Liver (tissue), 9 donors: Measurements from ENCODE around the gene VEGFB. TPM values are rescaled to one million over a fixed set of nuclear protein-coding genes. Genes with fewer than 3 reads are reported as not detected.
A peak's percentile ranks its signal among the peaks of the same experiment; 100 is the strongest.

Experiments used
- DNase-seq: peaks from one replicate; pipeline ENCODE4 v3.0.0-alpha.2; 2017; ENCODE audit warnings: low spot score
- H3K27ac ChIP-seq, 2 donors: one replicate each; pipeline ENCODE4 v1.7.0; 2013; ENCODE audit warnings: inconsistent platforms in 2 of 2, low read length in 2 of 2, control low read depth in 1 of 2, low read depth in 1 of 2, mild to moderate bottlenecking in 1 of 2
- H3K27me3 ChIP-seq, 4 donors: one replicate each; pipeline versions ENCODE4 v1.6.1 to v1.7.0; 2013; ENCODE audit warnings: low read length in 3 of 4, inconsistent platforms in 1 of 4, mild to moderate bottlenecking in 1 of 4, moderate library complexity in 1 of 4; ENCODE audit not compliant: control insufficient read depth in 4 of 4, insufficient read depth in 4 of 4
- H3K36me3 ChIP-seq, 4 donors: one replicate each; pipeline versions ENCODE4 v1.6.1 to v1.7.0; 2013; ENCODE audit warnings: low read length in 3 of 4, mild to moderate bottlenecking in 3 of 4, low read depth in 1 of 4, moderate library complexity in 1 of 4; ENCODE audit not compliant: control insufficient read depth in 4 of 4, insufficient read depth in 3 of 4
- H3K4me1 ChIP-seq, 4 donors: one replicate each; pipeline versions ENCODE4 v1.6.1 to v1.7.0; 2013; ENCODE audit warnings: low read length in 3 of 4, mild to moderate bottlenecking in 3 of 4, moderate library complexity in 1 of 4; ENCODE audit not compliant: control insufficient read depth in 4 of 4, insufficient read depth in 4 of 4
- H3K4me3 ChIP-seq, 3 donors: one replicate each; pipeline versions ENCODE4 v1.6.1 to v1.7.0; 2013; ENCODE audit warnings: low read length in 3 of 3, control low read depth in 1 of 3, low read depth in 1 of 3, mild to moderate bottlenecking in 1 of 3
- H3K9ac ChIP-seq, 2 donors: one replicate each; pipeline ENCODE4 v1.7.0; 2013; ENCODE audit warnings: low read length in 2 of 2, mild to moderate bottlenecking in 2 of 2, moderate library complexity in 2 of 2, control low read depth in 1 of 2, low read depth in 1 of 2
- H3K9me3 ChIP-seq, 4 donors: one replicate each; pipeline versions ENCODE4 v1.6.1 to v1.7.0; 2013; ENCODE audit warnings: low read length in 3 of 4; ENCODE audit not compliant: control insufficient read depth in 4 of 4
- EGR1 ChIP-seq, 2 donors: IDR thresholded peaks; 2 replicates each; pipeline ENCODE4 v1.6.1; 2016 to 2018; ENCODE audit warnings: antibody characterized with exemption in 2 of 2, low read depth in 2 of 2
- FOXA2 ChIP-seq: IDR thresholded peaks from 2 replicates; pipeline ENCODE4 v1.6.1; 2016; ENCODE audit warnings: antibody characterized with exemption
- GABPA ChIP-seq, 2 donors: IDR thresholded peaks in 1 of 2; conservative IDR thresholded peaks in 1 of 2; 2 replicates each; pipeline ENCODE4 v1.6.1; 2016; ENCODE audit warnings: antibody characterized with exemption in 2 of 2, mild to moderate bottlenecking in 1 of 2, moderate library complexity in 1 of 2
- HNF4A ChIP-seq, 2 donors: conservative IDR thresholded peaks; 2 replicates each; pipeline ENCODE4 v1.6.1; 2016; ENCODE audit warnings: antibody characterized with exemption in 2 of 2, mild to moderate bottlenecking in 2 of 2
- HNF4G ChIP-seq: IDR thresholded peaks from 2 replicates; pipeline ENCODE4 v1.6.1; 2016; ENCODE audit warnings: antibody characterized with exemption
- JUND ChIP-seq, 2 donors: IDR thresholded peaks; 2 replicates each; pipeline ENCODE4 v1.6.1; 2016; ENCODE audit warnings: antibody characterized with exemption in 2 of 2
- NR2F2 ChIP-seq: IDR thresholded peaks from 2 replicates; pipeline ENCODE4 v1.6.1; 2016; ENCODE audit warnings: antibody characterized with exemption
- RXRA ChIP-seq, 2 donors: IDR thresholded peaks; 2 replicates each; pipeline ENCODE4 v1.6.1; 2017 to 2018; ENCODE audit warnings: antibody characterized with exemption in 2 of 2, mild to moderate bottlenecking in 1 of 2
- SP1 ChIP-seq: IDR thresholded peaks from 2 replicates; pipeline ENCODE4 v1.6.1; 2018; ENCODE audit warnings: antibody characterized with exemption, mild to moderate bottlenecking
- YY1 ChIP-seq: IDR thresholded peaks from 2 replicates; pipeline ENCODE4 v1.6.1; 2016; ENCODE audit warnings: antibody characterized with exemption, mild to moderate bottlenecking
- WGBS: extraction: QIAGEN DNeasy Blood & Tissue Kit; methylation state at CpG from one replicate; pipeline ENCODE4 v1.1.7; 2013; 5-methylcytosine and 5-hydroxymethylcytosine counted together
- polyA plus RNA-seq, 2 donors: library from polyadenylated mRNA; stranded (reverse) in 1 of 2; unstranded in 1 of 2; fragments of 200-250 nt in 1 of 2; fragments of >200 nt in 1 of 2; fragmentation: Nextera tagmentation in 1 of 2; extraction: Ambion mirVana in 1 of 2; gene quantifications; one replicate each; pipeline versions ENCODE4 v1.2.1 to v1.2.3, GENCODE V29; 2013 to 2015
- total RNA-seq, 2 donors: library from RNA; depleted of rRNA; stranded (reverse); fragments of >200 nt; gene quantifications; one replicate each; pipeline ENCODE4 v1.2.3, GENCODE V29; 2014
- TF ChIP-seq, protein P1 (sequence below): IDR thresholded peaks from 2 replicates; pipeline ENCODE4 v1.6.1; 2016; ENCODE audit warnings: antibody characterized with exemption
- TF ChIP-seq, protein P2 (sequence below): IDR thresholded peaks from 2 replicates; pipeline ENCODE4 v1.6.1; 2016; ENCODE audit warnings: antibody characterized with exemption
- TF ChIP-seq, protein P3 (sequence below): fragments of 150-350 bp; IDR thresholded peaks from 2 replicates; pipeline ENCODE4 v1.5.1; 2017; ENCODE audit warnings: improper control_type of control experiment, low read depth, low read length; ENCODE audit not compliant: missing input control
- TF ChIP-seq, protein P4 (sequence below): IDR thresholded peaks from 2 replicates; pipeline ENCODE4 v1.6.1; 2016; ENCODE audit warnings: antibody characterized with exemption, mild to moderate bottlenecking
- donor health status: healthy.
- donor health status: healthy.
- donor health status: healthy.
- donor health status: healthy.
- donor health status: healthy.

The VEGFB gene
- total and polyA plus RNA-seq, 4 donors = 3.6 to 17.3 (median 10.7) TPM

DNA sequence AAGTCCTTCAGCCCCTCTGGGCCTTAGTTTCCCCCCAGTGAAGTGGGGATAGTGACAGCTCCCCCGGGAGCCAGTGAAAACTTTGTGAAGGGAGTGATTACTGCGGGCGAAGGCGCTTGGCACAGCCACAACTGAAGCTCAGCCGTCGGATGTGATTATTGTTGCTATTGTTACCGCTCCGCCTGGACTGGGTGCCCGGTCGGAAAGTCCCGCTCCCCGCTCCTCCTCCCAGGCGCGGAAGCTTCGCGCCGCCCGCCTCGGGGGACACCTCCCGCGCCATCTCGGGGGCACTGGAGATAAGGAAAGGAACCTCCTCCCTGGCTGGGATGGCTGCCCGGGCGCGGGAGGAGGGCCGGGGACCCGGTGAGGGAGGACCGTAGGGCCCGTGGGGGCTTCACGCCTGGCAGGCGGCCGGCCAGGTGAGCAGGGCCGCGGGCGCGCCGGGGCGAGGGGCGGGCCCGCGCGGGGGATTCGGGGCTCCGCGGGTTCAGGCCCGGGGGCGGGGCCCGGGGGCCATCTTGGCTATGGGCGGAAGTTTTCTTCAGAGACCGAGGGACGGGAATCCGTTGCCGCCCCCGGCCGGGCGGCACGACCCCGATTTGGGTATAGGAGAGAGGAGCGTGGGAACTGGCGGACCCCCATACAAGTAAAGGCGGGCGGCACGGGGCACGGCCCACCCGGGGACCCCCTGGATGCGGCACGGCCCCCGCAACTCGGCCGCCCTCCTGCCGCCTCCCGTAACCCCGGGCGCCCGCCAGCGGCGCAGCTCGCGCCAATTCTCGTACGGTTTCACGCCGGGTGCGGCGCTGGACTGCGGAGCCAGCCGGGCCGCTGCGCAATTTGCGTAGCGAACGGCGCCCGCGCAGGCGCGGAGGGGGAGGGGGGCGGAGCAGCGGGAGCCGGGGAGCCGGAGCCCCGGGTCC is 50.8 kb downstream of the VEGFB start, which contains the start of gene GPR137:
Gene GPR137, plus strand, starts transcription at position 887 of the 923 bp plus-strand sequence. CDS start 677 bp downstream, outside the sequence.
- Histone ChIP-seq H3K27ac (peak within 1 kb of the TSS; percentile 94 to 99), H3K27me3 (no peaks in the 10 kb centered on the region), H3K4me1 (peaks cover 2 to 32% (median 23%) of the 10 kb centered on the region in 4 donors), H3K9me3 (no peaks in the 10 kb centered on the region), H3K9ac (peak within 1 kb of the TSS; percentile 81 to 83), H3K36me3 (peaks cover 0 to 4% (median 0%) of the 10 kb centered on the region in 4 donors), H3K4me3 (peak within 1 kb of the TSS; percentile 69 to 87 (median 87))
- DNase-seq = peak; percentile 96
- no peak for TF ChIP-seq NR2F2
- TF ChIP-seq, protein P1, sequence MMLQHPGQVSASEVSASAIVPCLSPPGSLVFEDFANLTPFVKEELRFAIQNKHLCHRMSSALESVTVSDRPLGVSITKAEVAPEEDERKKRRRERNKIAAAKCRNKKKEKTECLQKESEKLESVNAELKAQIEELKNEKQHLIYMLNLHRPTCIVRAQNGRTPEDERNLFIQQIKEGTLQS = no peak
- no peak for TF ChIP-seq RXRA (IDR thresholded peaks at IDR 0.05)
- TF ChIP-seq, protein P2, sequence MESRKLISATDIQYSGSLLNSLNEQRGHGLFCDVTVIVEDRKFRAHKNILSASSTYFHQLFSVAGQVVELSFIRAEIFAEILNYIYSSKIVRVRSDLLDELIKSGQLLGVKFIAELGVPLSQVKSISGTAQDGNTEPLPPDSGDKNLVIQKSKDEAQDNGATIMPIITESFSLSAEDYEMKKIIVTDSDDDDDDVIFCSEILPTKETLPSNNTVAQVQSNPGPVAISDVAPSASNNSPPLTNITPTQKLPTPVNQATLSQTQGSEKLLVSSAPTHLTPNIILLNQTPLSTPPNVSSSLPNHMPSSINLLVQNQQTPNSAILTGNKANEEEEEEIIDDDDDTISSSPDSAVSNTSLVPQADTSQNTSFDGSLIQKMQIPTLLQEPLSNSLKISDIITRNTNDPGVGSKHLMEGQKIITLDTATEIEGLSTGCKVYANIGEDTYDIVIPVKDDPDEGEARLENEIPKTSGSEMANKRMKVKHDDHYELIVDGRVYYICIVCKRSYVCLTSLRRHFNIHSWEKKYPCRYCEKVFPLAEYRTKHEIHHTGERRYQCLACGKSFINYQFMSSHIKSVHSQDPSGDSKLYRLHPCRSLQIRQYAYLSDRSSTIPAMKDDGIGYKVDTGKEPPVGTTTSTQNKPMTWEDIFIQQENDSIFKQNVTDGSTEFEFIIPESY = no peak
- peak; percentile 97 for TF ChIP-seq YY1
- TF ChIP-seq SP1 = no peak
- TF ChIP-seq, protein P3, sequence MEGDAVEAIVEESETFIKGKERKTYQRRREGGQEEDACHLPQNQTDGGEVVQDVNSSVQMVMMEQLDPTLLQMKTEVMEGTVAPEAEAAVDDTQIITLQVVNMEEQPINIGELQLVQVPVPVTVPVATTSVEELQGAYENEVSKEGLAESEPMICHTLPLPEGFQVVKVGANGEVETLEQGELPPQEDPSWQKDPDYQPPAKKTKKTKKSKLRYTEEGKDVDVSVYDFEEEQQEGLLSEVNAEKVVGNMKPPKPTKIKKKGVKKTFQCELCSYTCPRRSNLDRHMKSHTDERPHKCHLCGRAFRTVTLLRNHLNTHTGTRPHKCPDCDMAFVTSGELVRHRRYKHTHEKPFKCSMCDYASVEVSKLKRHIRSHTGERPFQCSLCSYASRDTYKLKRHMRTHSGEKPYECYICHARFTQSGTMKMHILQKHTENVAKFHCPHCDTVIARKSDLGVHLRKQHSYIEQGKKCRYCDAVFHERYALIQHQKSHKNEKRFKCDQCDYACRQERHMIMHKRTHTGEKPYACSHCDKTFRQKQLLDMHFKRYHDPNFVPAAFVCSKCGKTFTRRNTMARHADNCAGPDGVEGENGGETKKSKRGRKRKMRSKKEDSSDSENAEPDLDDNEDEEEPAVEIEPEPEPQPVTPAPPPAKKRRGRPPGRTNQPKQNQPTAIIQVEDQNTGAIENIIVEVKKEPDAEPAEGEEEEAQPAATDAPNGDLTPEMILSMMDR = no peak
- TF ChIP-seq HNF4G = no peak
- TF ChIP-seq GABPA (IDR thresholded peaks at IDR 0.05 in 1 of 2, conservative IDR thresholded peaks at IDR 0.05 in 1 of 2) = peak in 1 of 2 donors; percentile 41
- TF ChIP-seq EGR1 (IDR thresholded peaks at IDR 0.05; ENCODE audit: low read depth in 2 of 2) = peak; percentile 98 to 100
- no peak for TF ChIP-seq FOXA2
- no peak for TF ChIP-seq JUND (IDR thresholded peaks at IDR 0.05)
- no peak for TF ChIP-seq HNF4A (conservative IDR thresholded peaks at IDR 0.05)
- TF ChIP-seq, protein P4, sequence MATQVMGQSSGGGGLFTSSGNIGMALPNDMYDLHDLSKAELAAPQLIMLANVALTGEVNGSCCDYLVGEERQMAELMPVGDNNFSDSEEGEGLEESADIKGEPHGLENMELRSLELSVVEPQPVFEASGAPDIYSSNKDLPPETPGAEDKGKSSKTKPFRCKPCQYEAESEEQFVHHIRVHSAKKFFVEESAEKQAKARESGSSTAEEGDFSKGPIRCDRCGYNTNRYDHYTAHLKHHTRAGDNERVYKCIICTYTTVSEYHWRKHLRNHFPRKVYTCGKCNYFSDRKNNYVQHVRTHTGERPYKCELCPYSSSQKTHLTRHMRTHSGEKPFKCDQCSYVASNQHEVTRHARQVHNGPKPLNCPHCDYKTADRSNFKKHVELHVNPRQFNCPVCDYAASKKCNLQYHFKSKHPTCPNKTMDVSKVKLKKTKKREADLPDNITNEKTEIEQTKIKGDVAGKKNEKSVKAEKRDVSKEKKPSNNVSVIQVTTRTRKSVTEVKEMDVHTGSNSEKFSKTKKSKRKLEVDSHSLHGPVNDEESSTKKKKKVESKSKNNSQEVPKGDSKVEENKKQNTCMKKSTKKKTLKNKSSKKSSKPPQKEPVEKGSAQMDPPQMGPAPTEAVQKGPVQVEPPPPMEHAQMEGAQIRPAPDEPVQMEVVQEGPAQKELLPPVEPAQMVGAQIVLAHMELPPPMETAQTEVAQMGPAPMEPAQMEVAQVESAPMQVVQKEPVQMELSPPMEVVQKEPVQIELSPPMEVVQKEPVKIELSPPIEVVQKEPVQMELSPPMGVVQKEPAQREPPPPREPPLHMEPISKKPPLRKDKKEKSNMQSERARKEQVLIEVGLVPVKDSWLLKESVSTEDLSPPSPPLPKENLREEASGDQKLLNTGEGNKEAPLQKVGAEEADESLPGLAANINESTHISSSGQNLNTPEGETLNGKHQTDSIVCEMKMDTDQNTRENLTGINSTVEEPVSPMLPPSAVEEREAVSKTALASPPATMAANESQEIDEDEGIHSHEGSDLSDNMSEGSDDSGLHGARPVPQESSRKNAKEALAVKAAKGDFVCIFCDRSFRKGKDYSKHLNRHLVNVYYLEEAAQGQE = no peak
- under 1% methylated on average over 102 of the region's 102 CpGs for WGBS
